Fibroblast of pulmonary artery (primary cell): ENCODE data around the gene ZNF619.

Experiments used
- DNase-seq: peaks from one replicate; pipeline ENCODE4 v3.0.0-alpha.2; 2010; ENCODE audit warnings: low read depth
- H3K4me3 ChIP-seq: replicated peaks from 2 replicates; pipeline ENCODE4 v1.5.1; 2011; ENCODE audit warnings: low read depth, mild to moderate bottlenecking, control low read depth, low read length, moderate library complexity
- CTCF ChIP-seq: IDR thresholded peaks from 2 replicates; pipeline ENCODE4 v1.5.1; 2011; ENCODE audit warnings: mild to moderate bottlenecking, control low read depth, low read length, inconsistent platforms; ENCODE audit errors: missing control alignments

ZNF619 gene

GRCh38 chr3:40490916-40491315 is 14.0 kb downstream of the ZNF619 start:
- DNase-seq, result peak; percentile 29
- no peak for TF ChIP-seq CTCF
- no peak overlapping the region for H3K4me3 ChIP-seq

- no peak for DNase-seq
- H3K4me3 ChIP-seq, result no peak overlapping the region
- TF ChIP-seq CTCF, result no peak
Measured at GRCh38 chr3:40494698-40495097, 17.8 kb downstream of the ZNF619 start.

GRCh38 chr3:40497288-40497687 is 20.4 kb downstream of the ZNF619 start:
- no peak for TF ChIP-seq CTCF
- DNase-seq, result no peak
- no peak overlapping the region for H3K4me3 ChIP-seq

GRCh38 chr3:40499952-40500351 is 23.0 kb downstream of the ZNF619 start:
- DNase-seq, result no peak
- no peak overlapping the region for H3K4me3 ChIP-seq
- TF ChIP-seq CTCF, result no peak

- DNase-seq, result no peak
- no peak overlapping the region for H3K4me3 ChIP-seq
- no peak for TF ChIP-seq CTCF
Measured at GRCh38 chr3:40502034-40502433, 25.1 kb downstream of the ZNF619 start.

GRCh38 chr3:40504636-40505430 is 27.9 kb downstream of the ZNF619 start:
- H3K4me3 ChIP-seq, result no peak overlapping the region
- DNase-seq, result peak; percentile 98
- TF ChIP-seq CTCF, result no peak
